HT-29 (cell line): ENCODE measurements around the gene NUP160. TPM values are rescaled to one million over a fixed set of nuclear protein-coding genes. Genes with fewer than 3 reads are reported as not detected.

Experiments
- small RNA-seq: library from RNA; depleted of rRNA; stranded (forward); fragments of <200 nt; gene quantifications from one replicate; pipeline ENCODE3, GENCODE V24; 2014
- total RNA-seq: library from RNA; depleted of rRNA; stranded (reverse); fragments of >200 nt; shearing (Covaris generic); gene quantifications from 2 replicates; pipeline ENCODE4 v1.2.3, GENCODE V29; 2014; rRNA removed

NUP160 gene
- total RNA-seq, 1 experiment from 2014 or later = 39.5 TPM

Small RNA genes within 50 kb of the gene (small RNA-seq; reads per million reads assigned to genes)
- gene AC021443.1 (not detected), gene RF00019 (not detected), gene RNA5SP340 (0.29 reads per million)

Other genes with a start within 250 kb of the NUP160 start
- gene MTCH2, start 205.8 kb downstream of the NUP160 start, total RNA-seq = 103 and 109 TPM in 2 replicates
- gene AGBL2, start 133.0 kb downstream of the NUP160 start, total RNA-seq = 1.5 and 4.9 TPM in 2 replicates
- 34.5 and 36.9 TPM in 2 replicates for gene FNBP4, start 81.0 kb downstream of the NUP160 start, total RNA-seq
- 11.6 and 16.3 TPM in 2 replicates for gene PTPRJ, start 132.2 kb upstream of the NUP160 start, total RNA-seq